Astrocyte (in vitro differentiated cells and primary cell): ENCODE measurements around the gene ENPP7. TPM values are rescaled to one million over a fixed set of nuclear protein-coding genes. Genes with fewer than 3 reads are reported as not detected.

Experiments used
- DNase-seq: peaks from one replicate; pipeline ENCODE4 v3.0.0-alpha.2; 2010; ENCODE audit warnings: low read depth
- FAIRE-seq: peaks from 2 replicates; lab custom pipeline; 2011; peaks lifted over from hg19 to GRCh38; lab: Jason Lieb, UNC
- H2AFZ ChIP-seq: 2 replicates; pipeline ENCODE4 v1.6.0; 2012; ENCODE audit warnings: low read depth, low read length, inconsistent platforms
- H3K27ac ChIP-seq: 2 replicates; pipeline ENCODE4 v1.5.1; 2011; ENCODE audit warnings: low read depth, low read length, inconsistent platforms
- H3K27me3 ChIP-seq: 2 replicates; pipeline ENCODE4 v1.6.0; 2011; ENCODE audit warnings: low read length, inconsistent platforms; ENCODE audit not compliant: insufficient read depth
- H3K36me3 ChIP-seq: 2 replicates; pipeline ENCODE4 v1.5.1; 2011; ENCODE audit warnings: low read length, inconsistent platforms; ENCODE audit not compliant: insufficient read depth
- H3K4me1 ChIP-seq: 2 replicates; pipeline ENCODE4 v1.5.1; 2011; ENCODE audit warnings: low read length, inconsistent platforms; ENCODE audit not compliant: insufficient read depth
- H3K4me2 ChIP-seq: 2 replicates; pipeline ENCODE4 v1.6.0; 2012; ENCODE audit warnings: low read length, inconsistent platforms
- H3K4me3 ChIP-seq: 2 replicates; pipeline ENCODE4 v1.5.1; 2011; ENCODE audit warnings: low read depth, mild to moderate bottlenecking, low read length, inconsistent platforms; ENCODE audit not compliant: insufficient read depth
- H3K79me2 ChIP-seq: 2 replicates; pipeline ENCODE4 v1.6.0; 2012; ENCODE audit warnings: mild to moderate bottlenecking, low read length, inconsistent platforms; ENCODE audit not compliant: insufficient read depth
- H3K9ac ChIP-seq: 2 replicates; pipeline ENCODE4 v1.6.0; 2012; ENCODE audit warnings: mild to moderate bottlenecking, low read length, inconsistent platforms
- H3K9me3 ChIP-seq: 2 replicates; pipeline ENCODE4 v1.5.1; 2012; ENCODE audit warnings: low read depth, mild to moderate bottlenecking, low read length, inconsistent platforms; ENCODE audit not compliant: insufficient read depth
- H4K20me1 ChIP-seq: 2 replicates; pipeline ENCODE4 v1.6.0; 2012; ENCODE audit warnings: low read length, inconsistent platforms; ENCODE audit not compliant: insufficient read depth
- H3K27ac Mint-ChIP-seq: one replicate; pipeline ENCODE4 v1.8.0; 2021; ENCODE audit warnings: mild to moderate bottlenecking, mixed read lengths; ENCODE audit not compliant: unreplicated experiment
- H3K27me3 Mint-ChIP-seq: one replicate; pipeline ENCODE4 v1.8.0; 2021; ENCODE audit warnings: low read depth, mixed read lengths; ENCODE audit not compliant: unreplicated experiment
- H3K36me3 Mint-ChIP-seq: one replicate; pipeline ENCODE4 v1.8.0; 2021; ENCODE audit warnings: low read depth, mixed read lengths; ENCODE audit not compliant: unreplicated experiment
- H3K4me1 Mint-ChIP-seq: one replicate; pipeline ENCODE4 v1.8.0; 2021; ENCODE audit warnings: low read depth, mixed read lengths; ENCODE audit not compliant: unreplicated experiment
- H3K4me3 Mint-ChIP-seq: one replicate; pipeline ENCODE4 v1.8.0; 2021; ENCODE audit warnings: mild to moderate bottlenecking, moderate library complexity, mixed read lengths; ENCODE audit not compliant: unreplicated experiment
- H3K9me3 Mint-ChIP-seq: one replicate; pipeline ENCODE4 v1.8.0; 2021; ENCODE audit warnings: mild to moderate bottlenecking, mixed read lengths; ENCODE audit not compliant: unreplicated experiment
- CTCF ChIP-seq: IDR thresholded peaks from 2 replicates; pipeline ENCODE4 v1.5.1; 2011; ENCODE audit warnings: low read depth, mild to moderate bottlenecking, inconsistent platforms, low read length, moderate library complexity; ENCODE audit not compliant: insufficient read depth
- EZH2 ChIP-seq: IDR thresholded peaks from 2 replicates; pipeline ENCODE4 v1.6.1; 2012; ENCODE audit warnings: mild to moderate bottlenecking, low read length, inconsistent platforms; ENCODE audit not compliant: insufficient read depth
- total RNA-seq: library from RNA; stranded (reverse); gene quantifications from 2 replicates; pipeline ENCODE4 v1.2.1, GENCODE V29; 2021

Gene ENPP7
- total RNA-seq, 1 donor from 2014 or later, result not detected

GRCh38 chr17:79781736-79782575, 51.2 kb downstream of the ENPP7 start:
- peaks cover 3% of the 10 kb centered on the region for H3K36me3 ChIP-seq
- DNase-seq, result no peak
- H3K4me3 Mint-ChIP-seq, result no peak overlapping the region

GRCh38 chr17:79783891-79784290, 53.1 kb downstream of the ENPP7 start:
- H3K4me3 Mint-ChIP-seq, result no peak overlapping the region

More at GRCh38 chr17:79781736-79782575, 51.2 kb downstream of the ENPP7 start:
- Mint-ChIP-seq H3K27me3 (peaks cover 46% of the 10 kb centered on the region), H3K9me3 (no peaks in the 10 kb centered on the region), H3K36me3 (peaks cover 21% of the 10 kb centered on the region), H3K4me1 (peaks cover 2% of the 10 kb centered on the region), H3K27ac (no peak overlapping the region)
- no peak for FAIRE-seq
- no peak for TF ChIP-seq CTCF
- no peak for TF ChIP-seq EZH2
- Histone ChIP-seq H3K27me3 (peaks cover 4% of the 10 kb centered on the region), H3K27ac (no peak overlapping the region), H4K20me1 (peaks cover 13% of the 10 kb centered on the region), H3K79me2 (no peaks in the 10 kb centered on the region), H3K4me3 (no peak overlapping the region), H3K9ac (no peak overlapping the region), H3K4me2 (no peak overlapping the region), H3K9me3 (no peaks in the 10 kb centered on the region), H2AFZ (no peak overlapping the region), H3K4me1 (peaks cover 11% of the 10 kb centered on the region)

More at GRCh38 chr17:79783891-79784290, 53.1 kb downstream of the ENPP7 start:
- Histone ChIP-seq H3K4me1 (peaks cover 6% of the 10 kb centered on the region), H3K27ac (no peak overlapping the region), H2AFZ (no peak overlapping the region), H3K4me3 (no peak overlapping the region), H4K20me1 (peaks cover 11% of the 10 kb centered on the region), H3K79me2 (no peaks in the 10 kb centered on the region), H3K9ac (no peak overlapping the region), H3K9me3 (no peaks in the 10 kb centered on the region), H3K36me3 (peaks cover 3% of the 10 kb centered on the region), H3K4me2 (no peak overlapping the region), H3K27me3 (peaks cover 13% of the 10 kb centered on the region)
- H3K27ac Mint-ChIP-seq, result no peak overlapping the region
- peaks cover 57% of the 10 kb centered on the region for H3K27me3 Mint-ChIP-seq
- H3K4me1 Mint-ChIP-seq, result peaks cover 2% of the 10 kb centered on the region
- no peaks in the 10 kb centered on the region for H3K9me3 Mint-ChIP-seq
- H3K36me3 Mint-ChIP-seq, result peaks cover 21% of the 10 kb centered on the region
- no peak for TF ChIP-seq CTCF
- TF ChIP-seq EZH2, result no peak
- no peak for FAIRE-seq
- DNase-seq, result no peak
